SK-N-SH (cell line): ENCODE results near the gene KSR2. TPM values are rescaled to one million over a fixed set of nuclear protein-coding genes. Genes with fewer than 3 reads are reported as not detected.
A peak's percentile ranks its signal among the peaks of the same experiment; 100 is the strongest.

ENCODE experiments used
- CTCF ChIA-PET: fragments of 300-600, 350-600 bp; formaldehyde crosslinking; extraction: SDS; loops from one replicate; lab custom pipeline; 2021; lab: Yijun Ruan, JAX
- POLR2A ChIA-PET: fragments of 350-600 bp; sonication (Branson Sonifier 250); formaldehyde crosslinking; extraction: SDS; loops from one replicate; lab custom pipeline; 2020; ENCODE audit warnings: antibody characterized with exemption, inconsistent platforms; lab: Yijun Ruan, JAX
- DNase-seq: peaks from one replicate; pipeline ENCODE4 v3.0.0; 2012
- H2AFZ ChIP-seq: fragments of 200-600 bp; sonication (generic); 2 replicates; pipeline ENCODE4 v1.8.1; 2016; ENCODE audit warnings: antibody characterized with exemption, mild to moderate bottlenecking, low read depth
- H3F3A ChIP-seq: fragments of 200-600 bp; sonication (generic); replicated peaks from 2 replicates; pipeline ENCODE3; 2016; ENCODE audit warnings: antibody characterized with exemption, mild to moderate bottlenecking; ENCODE audit not compliant: insufficient read depth
- H3K27ac ChIP-seq, 2 experiments: fragments of 200-500 bp in 1 of 2; fragments of 200-600 bp in 1 of 2; sonication (Bioruptor generic) in 1 of 2; sonication (generic), shearing (Covaris generic) in 1 of 2; 2 replicates each; pipeline versions ENCODE4 v1.5.1 to v1.6.1; 2014 to 2016; ENCODE audit warnings: low read depth in 2 of 2, inconsistent platforms in 1 of 2, low read length in 1 of 2, mild to moderate bottlenecking in 1 of 2, mixed read lengths in 1 of 2
- H3K27me3 ChIP-seq: fragments of 200-600 bp; sonication (generic), shearing (Covaris generic); 2 replicates; pipeline ENCODE4 v1.6.1; 2016; ENCODE audit warnings: mixed run types; ENCODE audit not compliant: insufficient read depth
- H3K36me3 ChIP-seq, 2 experiments: fragments of 200-500 bp in 1 of 2; fragments of 200-600 bp in 1 of 2; sonication (Bioruptor generic) in 1 of 2; sonication (generic) in 1 of 2; replicated peaks in 1 of 2; 2 replicates each; pipeline versions ENCODE3 to v1.5.1; 2014 to 2016; ENCODE audit warnings: low read length in 1 of 2, mild to moderate bottlenecking in 1 of 2; ENCODE audit not compliant: insufficient read depth in 2 of 2, control insufficient read depth in 1 of 2
- H3K4me1 ChIP-seq, 2 experiments: fragments of 200-500 bp in 1 of 2; fragments of 200-600 bp in 1 of 2; sonication (Bioruptor generic) in 1 of 2; sonication (generic), shearing (Covaris generic) in 1 of 2; 2 replicates each; pipeline versions ENCODE4 v1.5.1 to v1.6.1; 2014 to 2016; ENCODE audit warnings: low read depth in 1 of 2, low read length in 1 of 2, mixed run types in 1 of 2; ENCODE audit not compliant: insufficient read depth in 2 of 2, control insufficient read depth in 1 of 2
- H3K4me2 ChIP-seq: fragments of 200-600 bp; sonication (generic), shearing (Covaris generic); 2 replicates; pipeline ENCODE4 v1.6.1; 2017; ENCODE audit warnings: mixed run types
- H3K4me3 ChIP-seq, 2 experiments: fragments of 200-500 bp in 1 of 2; fragments of 200-600 bp in 1 of 2; sonication (Bioruptor generic) in 1 of 2; sonication (generic), shearing (Covaris generic) in 1 of 2; 2 replicates each; pipeline versions ENCODE4 v1.5.1 to v1.8.1; 2014 to 2016; ENCODE audit warnings: low read depth in 2 of 2, inconsistent platforms in 1 of 2, low read length in 1 of 2, mild to moderate bottlenecking in 1 of 2, mixed read lengths in 1 of 2, moderate library complexity in 1 of 2
- H3K79me2 ChIP-seq: fragments of 200-600 bp; sonication (generic); 2 replicates; pipeline ENCODE4 v1.8.1; 2017; ENCODE audit warnings: mild to moderate bottlenecking; ENCODE audit not compliant: insufficient read depth
- H3K9ac ChIP-seq: fragments of 200-600 bp; sonication (generic); 2 replicates; pipeline ENCODE4 v1.6.1; 2017; ENCODE audit warnings: mixed run types
- H3K9me2 ChIP-seq: fragments of 200-600 bp; sonication (generic); 2 replicates; pipeline ENCODE4 v1.6.1; 2017; ENCODE audit warnings: mixed run types
- H3K9me3 ChIP-seq: fragments of 200-600 bp; sonication (generic); 2 replicates; pipeline ENCODE4 v1.6.1; 2017; ENCODE audit warnings: mixed run types, mild to moderate bottlenecking, moderate library complexity
- H4K20me1 ChIP-seq: fragments of 200-600 bp; sonication (generic); 2 replicates; pipeline ENCODE4 v1.6.1; 2017; ENCODE audit warnings: mild to moderate bottlenecking, mixed run types; ENCODE audit not compliant: insufficient read depth
- CTCF ChIP-seq: fragments of 200-600 bp; sonication (generic); IDR thresholded peaks from 2 replicates; pipeline ENCODE4 v1.6.1; 2017; ENCODE audit warnings: antibody characterized with exemption, mild to moderate bottlenecking, moderate library complexity
- ELF1 ChIP-seq: IDR thresholded peaks from 2 replicates; pipeline ENCODE4 v1.4.0; 2012
- EZH2phosphoT487 ChIP-seq: fragments of 200-600 bp; sonication (generic); IDR thresholded peaks from 2 replicates; pipeline ENCODE4 v1.6.1; 2017; ENCODE audit warnings: low read depth, mixed run types, mild to moderate bottlenecking, antibody characterized with exemption, moderate library complexity, borderline replicate concordance
- FOXJ3 ChIP-seq: sonication (generic); formaldehyde crosslinking; IDR thresholded peaks from 2 replicates; pipeline ENCODE4 v1.5.1; 2020; ENCODE audit warnings: mild to moderate bottlenecking, missing genetic modification reagents
- FOXM1 ChIP-seq: IDR thresholded peaks from 2 replicates; pipeline ENCODE4 v1.4.0; 2012; ENCODE audit warnings: low read depth, mild to moderate bottlenecking
- GABPA ChIP-seq: IDR thresholded peaks from 2 replicates; pipeline ENCODE4 v1.4.0; 2012; ENCODE audit warnings: low read depth, mild to moderate bottlenecking
- JUND ChIP-seq: IDR thresholded peaks from 2 replicates; pipeline ENCODE4 v1.4.0; 2012
- MAX ChIP-seq: IDR thresholded peaks from 2 replicates; pipeline ENCODE4 v1.4.0; 2012; ENCODE audit warnings: low read depth
- MEF2A ChIP-seq: IDR thresholded peaks from 2 replicates; pipeline ENCODE4 v1.4.0; 2012; ENCODE audit warnings: low read depth, borderline replicate concordance
- POLR2AphosphoS5 ChIP-seq: IDR thresholded peaks from 2 replicates; pipeline ENCODE4 v1.6.1; 2012; ENCODE audit warnings: low read depth, low read length
- RAD21 ChIP-seq: IDR thresholded peaks from 2 replicates; pipeline ENCODE4 v1.6.1; 2012; ENCODE audit warnings: mild to moderate bottlenecking, low read length
- RCOR1 ChIP-seq: fragments of 150-350 bp; IDR thresholded peaks from 2 replicates; pipeline ENCODE4 v1.6.1; 2017; ENCODE audit warnings: antibody characterized with exemption, low read length
- RFX5 ChIP-seq: IDR thresholded peaks from 2 replicates; pipeline ENCODE4 v1.6.1; 2012; ENCODE audit warnings: mild to moderate bottlenecking, improper control_type of control experiment, low read length
- RXRA ChIP-seq: IDR thresholded peaks from 2 replicates; pipeline ENCODE4 v1.4.0; 2012; ENCODE audit warnings: low read depth, mild to moderate bottlenecking, borderline replicate concordance
- SIN3A ChIP-seq: IDR thresholded peaks from 2 replicates; pipeline ENCODE4 v1.6.1; 2012; ENCODE audit warnings: low read depth, mild to moderate bottlenecking, low read length, moderate library complexity, borderline replicate concordance
- TCF12 ChIP-seq: IDR thresholded peaks from 2 replicates; pipeline ENCODE4 v1.4.0; 2012
- TEAD4 ChIP-seq: IDR thresholded peaks from 2 replicates; pipeline ENCODE4 v1.4.0; 2012; ENCODE audit warnings: mild to moderate bottlenecking, borderline replicate concordance; ENCODE audit not compliant: insufficient read depth
- ZBTB33 ChIP-seq: IDR thresholded peaks from 2 replicates; pipeline ENCODE4 v1.4.0; 2012; ENCODE audit warnings: low read depth, borderline replicate concordance
- WGBS: methylation state at CpG from one replicate; pipeline ENCODE4 v1.1.6; 2017; ENCODE audit warnings: low lambda C conversion rate; 5-methylcytosine and 5-hydroxymethylcytosine counted together
- polyA plus RNA-seq, 3 experiments: library from polyadenylated mRNA; depleted of rRNA; stranded (reverse); fragments of >200 nt; gene quantifications; 2 replicates each; pipeline ENCODE4 v1.2.3, GENCODE V29; 2012

KSR2 gene
- polyA plus RNA-seq, 1 of the 3 experiments (the other 2 are of a cell fraction) = 0.12 TPM

GRCh38 chr12:117592588-117593305, 376.0 kb downstream of the KSR2 start (continued):
- TF ChIP-seq ZBTB33 = no peak
- no peak for TF ChIP-seq FOXM1
- no peak for TF ChIP-seq RAD21
- TF ChIP-seq TCF12 = no peak
- no peak for TF ChIP-seq ELF1

GRCh38 chr12:117590999-117591398, 377.8 kb downstream of the KSR2 start:
- ChIA-PET POLR2A (no interaction called here), CTCF (interaction anchor here (1.0 to 8.0 kb wide), 2 partner anchors 224 to 246 kb away, joined by 3 to 90 read pairs; no protein-coding TSS in a partner anchor)
- DNase-seq = no peak
- WGBS = 31% methylated on average over 2 of the region's 2 CpGs
- no peaks in the 10 kb centered on the region for H3F3A ChIP-seq
- no peak overlapping the region for H2AFZ ChIP-seq
- H3K79me2 ChIP-seq = no peaks in the 10 kb centered on the region
- no peaks in the 10 kb centered on the region for H3K36me3 ChIP-seq
- H3K4me2 ChIP-seq = no peak overlapping the region
- H3K27ac ChIP-seq = no peak overlapping the region
- H3K9me2 ChIP-seq = no peaks in the 10 kb centered on the region
- peaks cover 0 to 9% of the 10 kb centered on the region in 2 experiments; a peak in 1 of 4 replicates for H3K4me1 ChIP-seq
- H3K9ac ChIP-seq = no peak overlapping the region
- no peaks in the 10 kb centered on the region for H3K27me3 ChIP-seq
- no peak overlapping the region for H3K4me3 ChIP-seq
- no peaks in the 10 kb centered on the region for H3K9me3 ChIP-seq
- TF ChIP-seq SIN3A (no peak), POLR2AphosphoS5 (no peak), ELF1 (no peak), FOXJ3 (CRISPR knock-in tag) (no peak), MAX (no peak), TEAD4 (no peak), GABPA (no peak), JUND (no peak), RFX5 (no peak), MEF2A (no peak), TCF12 (no peak), EZH2phosphoT487 (no peak), CTCF (0 out of 2 replicates have a peak, but pooled peaks have one; percentile 17), RCOR1 (no peak), RAD21 (peak; percentile 11; the same call in 1 of the 2 replicates), ZBTB33 (no peak), RXRA (no peak)
- H4K20me1 ChIP-seq = no peaks in the 10 kb centered on the region
